HepG2 (cell line): Measurements from ENCODE around the gene C16orf78. TPM values are rescaled to one million over a fixed set of nuclear protein-coding genes. Genes with fewer than 3 reads are reported as not detected.

Experiments used
- ATAC-seq: fragments of 200-7000 bp; cut with Tn5 transposase; 3 replicates; pipeline ENCODE4 v1.9.1; 2020; ENCODE audit warnings: mild to moderate bottlenecking, moderate library complexity
- BruUV-seq: library from RNA; stranded (reverse); fragments of 400-500 nt; replicated peaks from 2 replicates; lab custom pipeline; 2021; lab: Mats Ljungman, UMichigan
- CTCF ChIA-PET: fragments of 300-600 bp; formaldehyde crosslinking; extraction: SDS; loops from one replicate; lab custom pipeline; 2021; ENCODE audit warnings: low total read pairs, inconsistent platforms, low intra/inter-chr PET ratio; lab: Yijun Ruan, JAX
- POLR2A ChIA-PET: fragments of 350-600 bp; sonication (Branson Sonifier 250); formaldehyde crosslinking; loops from one replicate; lab custom pipeline; 2020; ENCODE audit warnings: antibody characterized with exemption, inconsistent platforms; lab: Yijun Ruan, JAX
- DNase-seq: peaks from one replicate; pipeline ENCODE4 v3.0.0-alpha.2; 2015; ENCODE audit warnings: low spot score
- FAIRE-seq: peaks from 3 replicates; lab custom pipeline; 2011; peaks lifted over from hg19 to GRCh38; lab: Jason Lieb, UNC
- H2AFZ ChIP-seq: one replicate; pipeline ENCODE4 v1.6.1; 2011; ENCODE audit warnings: low read length, inconsistent platforms
- H3K27ac ChIP-seq: fragments of 300-600 bp; 3 replicates; pipeline ENCODE4 v1.8.0; 2011; ENCODE audit warnings: mixed run types, mild to moderate bottlenecking, mixed read lengths, low read length, inconsistent platforms; ENCODE audit not compliant: insufficient read depth; ENCODE audit errors: extremely low read length
- H3K27me3 ChIP-seq, 2 experiments: fragments of 200-600 bp in 1 of 2; 2 replicates in 1 of 2; 3 replicates in 1 of 2; pipeline versions ENCODE4 v1.6.0 to v1.8.0; 2011; ENCODE audit warnings: low read length in 2 of 2, mild to moderate bottlenecking in 2 of 2, moderate library complexity in 2 of 2, inconsistent platforms in 1 of 2; ENCODE audit not compliant: insufficient read depth in 2 of 2, control insufficient read depth in 1 of 2
- H3K36me3 ChIP-seq, 2 experiments: fragments of 200-600 bp in 1 of 2; replicated peaks in 1 of 2; 2 replicates in 1 of 2; 3 replicates in 1 of 2; pipeline versions ENCODE4 v1.5.1 to v1.8.0; 2011; ENCODE audit warnings: low read length in 2 of 2, inconsistent platforms in 1 of 2; ENCODE audit not compliant: insufficient read depth in 2 of 2, control insufficient read depth in 1 of 2
- H3K4me1 ChIP-seq: 2 replicates; pipeline ENCODE4 v1.5.1; 2012; ENCODE audit warnings: low read length, inconsistent platforms; ENCODE audit not compliant: insufficient read depth
- H3K4me2 ChIP-seq: 2 replicates; pipeline ENCODE4 v1.6.0; 2011; ENCODE audit warnings: low read depth, low read length, inconsistent platforms
- H3K4me3 ChIP-seq, 3 experiments: fragments of 200-600 bp in 1 of 3; sonication (generic), shearing (Covaris generic) in 1 of 3; replicated peaks in 1 of 3; 2 replicates each; pipeline ENCODE4 v1.5.1; 2011 to 2016; ENCODE audit warnings: low read length in 3 of 3, inconsistent platforms in 2 of 3, low read depth in 2 of 3, mild to moderate bottlenecking in 2 of 3, control low read depth in 1 of 3, mixed read lengths in 1 of 3; ENCODE audit not compliant: insufficient read depth in 1 of 3
- H3K79me2 ChIP-seq: one replicate; pipeline ENCODE4 v1.6.1; 2011; ENCODE audit warnings: low read length, inconsistent platforms; ENCODE audit not compliant: insufficient read depth
- H3K9ac ChIP-seq: 2 replicates; pipeline ENCODE4 v1.6.0; 2011; ENCODE audit warnings: mild to moderate bottlenecking, low read depth, low read length, inconsistent platforms; ENCODE audit not compliant: insufficient read depth
- H3K9me3 ChIP-seq: 2 replicates; pipeline ENCODE4 v1.5.1; 2012; ENCODE audit warnings: mild to moderate bottlenecking, low read length
- H4K20me1 ChIP-seq: 2 replicates; pipeline ENCODE4 v1.6.0; 2011; ENCODE audit warnings: inconsistent platforms, mild to moderate bottlenecking, low read length, moderate library complexity; ENCODE audit not compliant: insufficient read depth
- EP300 ChIP-seq, 3 experiments: sonication (generic) in 1 of 3; formaldehyde crosslinking in 1 of 3; IDR thresholded peaks; 2 replicates each; pipeline versions ENCODE4 v1.5.1 to v1.6.1; 2011 to 2020; ENCODE audit warnings: low read depth in 2 of 3, low read length in 2 of 3, borderline replicate concordance in 1 of 3, improper control_type of control experiment in 1 of 3, mild to moderate bottlenecking in 1 of 3, missing genetic modification reagents in 1 of 3, moderate library complexity in 1 of 3
- GTF3A ChIP-seq: sonication (generic); formaldehyde crosslinking; conservative IDR thresholded peaks from 2 replicates; pipeline ENCODE4 v1.4.0; 2020; ENCODE audit warnings: mild to moderate bottlenecking, missing genetic modification reagents
- HNRNPL ChIP-seq: fragments of 200-400 bp; formaldehyde crosslinking; IDR thresholded peaks from 2 replicates; pipeline ENCODE4 v1.6.1; 2017; ENCODE audit warnings: mild to moderate bottlenecking, low read depth, low read length
- MIER2 ChIP-seq: IDR thresholded peaks from 2 replicates; pipeline ENCODE4 v1.6.1; 2016; ENCODE audit warnings: missing biosample characterization, missing genetic modification reagents
- MYC ChIP-seq: sonication (generic); formaldehyde crosslinking; IDR thresholded peaks from 2 replicates; pipeline ENCODE4 v1.9.0; 2021; ENCODE audit warnings: missing genetic modification reagents, borderline replicate concordance
- MYPOP ChIP-seq: sonication (generic); formaldehyde crosslinking; IDR thresholded peaks from 2 replicates; pipeline ENCODE4 v1.8.1; 2023; ENCODE audit warnings: mild to moderate bottlenecking, moderate library complexity, missing genetic modification reagents
- POLR2A ChIP-seq, 2 experiments: IDR thresholded peaks; 2 replicates each; pipeline ENCODE4 v1.6.1; 2011; ENCODE audit warnings: low read depth in 2 of 2, low read length in 2 of 2, mild to moderate bottlenecking in 1 of 2, moderate library complexity in 1 of 2; ENCODE audit not compliant: insufficient read depth in 1 of 2
- PRPF4 ChIP-seq: fragments of 200-400 bp; formaldehyde crosslinking; IDR thresholded peaks from 2 replicates; pipeline ENCODE4 v1.6.1; 2016; ENCODE audit warnings: low read length, low read depth; ENCODE audit not compliant: poor library complexity, severe bottlenecking
- YEATS2 ChIP-seq: sonication (generic); formaldehyde crosslinking; IDR thresholded peaks from 2 replicates; pipeline ENCODE4 v1.4.0; 2020; ENCODE audit warnings: missing genetic modification reagents, borderline replicate concordance
- ZNF143 ChIP-seq: sonication (generic); formaldehyde crosslinking; IDR thresholded peaks from 2 replicates; pipeline ENCODE4 v1.4.0; 2020; ENCODE audit warnings: missing genetic modification reagents
- ZNF251 ChIP-seq: sonication (generic); formaldehyde crosslinking; IDR thresholded peaks from 2 replicates; pipeline ENCODE4 v1.9.0; 2021; ENCODE audit warnings: mild to moderate bottlenecking, missing genetic modification reagents
- ZNF451 ChIP-seq: sonication (generic); formaldehyde crosslinking; IDR thresholded peaks from 2 replicates; pipeline ENCODE4 v1.5.0; 2020; ENCODE audit warnings: mild to moderate bottlenecking, missing genetic modification reagents
- ZNF563 ChIP-seq: sonication (generic); formaldehyde crosslinking; IDR thresholded peaks from 2 replicates; pipeline ENCODE4 v1.8.0; 2022; ENCODE audit warnings: mild to moderate bottlenecking, moderate library complexity, missing genetic modification reagents
- ZNF605 ChIP-seq: sonication (generic); formaldehyde crosslinking; IDR thresholded peaks from 2 replicates; pipeline ENCODE4 v1.8.0; 2022; ENCODE audit warnings: mild to moderate bottlenecking, missing genetic modification reagents
- ZNF746 ChIP-seq: sonication (generic); formaldehyde crosslinking; IDR thresholded peaks from 2 replicates; pipeline ENCODE4 v1.8.0; 2022; ENCODE audit warnings: mild to moderate bottlenecking, missing genetic modification reagents
- WGBS: methylation state at CpG from one replicate; pipeline ENCODE4 v1.1.6; 2017; ENCODE audit warnings: low lambda C conversion rate; 5-methylcytosine and 5-hydroxymethylcytosine counted together
- in situ Hi-C: cut with HindIII; loops from 2 replicates; pipeline ENCODE4 v1.10.0; 2017; ENCODE audit warnings: low pct_unique_long_range_greater_than_20kb; ENCODE audit not compliant: extremely low pct_ligation_motif_present
- intact Hi-C: fragments of 100-400 bp; cut with micrococcal nuclease; formaldehyde crosslinking; loops from one replicate; pipeline ENCODE4 v1.10.0; 2022; ENCODE audit not compliant: unreplicated experiment
- polyA plus RNA-seq, 8 experiments: library from polyadenylated mRNA; depleted of rRNA in 3 of 8; stranded (reverse) in 7 of 8; unstranded in 1 of 8; fragments of >200 nt; fragmentation: Illumina TruSeq in 4 of 8; extraction: Trizol in 4 of 8; gene quantifications; 2 replicates each; pipeline versions ENCODE4 v1.2.1 to v1.2.3, GENCODE V29; 2011 to 2016; ENCODE audit warnings: low read depth in 4 of 8, missing spikeins in 1 of 8, mixed read lengths in 1 of 8; ENCODE audit not compliant: insufficient read depth in 1 of 8
- total RNA-seq, 5 experiments: library from RNA; depleted of rRNA; stranded (reverse); fragments of >200 nt; fragmentation: Illumina TruSeq; extraction: Trizol; gene quantifications; 2 replicates each; pipeline ENCODE4 v1.2.3, GENCODE V29; 2016; ENCODE audit warnings: low read depth in 1 of 5
- TF ChIP-seq, protein P1 (sequence below): sonication (generic); formaldehyde crosslinking; IDR thresholded peaks from 2 replicates; pipeline ENCODE4 v1.4.0; 2020; ENCODE audit warnings: missing genetic modification reagents

C16orf78 gene
- total and polyA plus RNA-seq, 2 of the 13 experiments (the other 11 are each of a cell fraction or from before 2014, with no cell fraction given), result not detected

DNA sequence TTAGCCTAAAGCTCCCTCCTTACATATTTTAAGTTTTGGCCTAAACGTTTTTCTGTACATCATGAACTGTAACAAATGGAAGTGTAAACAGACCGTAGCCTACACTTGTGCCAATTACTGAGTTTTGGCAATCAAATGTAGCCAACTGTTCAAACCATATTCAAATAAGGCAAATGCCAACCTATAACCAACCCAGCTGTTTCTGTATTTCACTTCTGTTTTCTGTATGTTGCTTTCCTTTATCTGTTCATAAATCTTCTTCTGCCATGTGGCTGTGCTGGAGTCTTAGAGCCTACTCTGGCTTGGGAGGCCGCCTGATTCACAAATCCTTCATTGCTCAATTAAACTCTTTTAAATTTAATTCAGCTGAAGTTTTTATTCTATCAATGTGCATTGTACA is 6.9 kb upstream of the C16orf78 start:
- CTCF ChIA-PET, result no interaction called here

More for the DNA sequence above, 6.9 kb upstream of the C16orf78 start:
- ATAC-seq (no peak), DNase-seq (no peak), FAIRE-seq (no peak)
- no peaks in the 10 kb centered on the region for H3K79me2 ChIP-seq
- intact Hi-C loops, result no loop called here
- H4K20me1 ChIP-seq, result no peaks in the 10 kb centered on the region
- no peak overlapping the region for H2AFZ ChIP-seq
- 26% methylated on average over 3 of the region's 3 CpGs for WGBS
- no peak overlapping the region for H3K9ac ChIP-seq
- H3K4me1 ChIP-seq, result no peaks in the 10 kb centered on the region
- H3K4me2 ChIP-seq, result no peak overlapping the region
- no peaks in the 10 kb centered on the region for H3K27me3 ChIP-seq
- BruUV-seq, result no TSS peak
- H3K9me3 ChIP-seq, result peaks cover 6% of the 10 kb centered on the region; the same call in 1 of the 2 replicates
- in situ Hi-C loops, result no loop called here
- H3K27ac ChIP-seq, result no peak overlapping the region
- TF ChIP-seq ZNF451 (CRISPR knock-in tag) (no peak), ZNF605 (no peak), GTF3A (CRISPR knock-in tag) (no peak), YEATS2 (CRISPR knock-in tag) (no peak), MYC (no peak), POLR2A (IDR thresholded peaks at IDR 0.05; ENCODE audit: insufficient read depth in 1 of 2, low read depth in 2 of 2, low read length in 2 of 2) (no peak), HNRNPL (no peak), ZNF143 (CRISPR knock-in tag) (no peak), ZNF746 (no peak), MIER2 (CRISPR knock-in tag) (no peak), PRPF4 (no peak), EP300 (IDR thresholded peaks at IDR 0.05; ENCODE audit: low read depth in 2 of 2, low read length in 2 of 2) (no peak), EP300 (CRISPR knock-in tag; IDR thresholded peaks at IDR 0.05; ENCODE audit: borderline replicate concordance) (no peak), ZNF563 (CRISPR knock-in tag) (no peak), MYPOP (CRISPR knock-in tag) (no peak), ZNF251 (CRISPR knock-in tag) (no peak)
- TF ChIP-seq, protein P1, sequence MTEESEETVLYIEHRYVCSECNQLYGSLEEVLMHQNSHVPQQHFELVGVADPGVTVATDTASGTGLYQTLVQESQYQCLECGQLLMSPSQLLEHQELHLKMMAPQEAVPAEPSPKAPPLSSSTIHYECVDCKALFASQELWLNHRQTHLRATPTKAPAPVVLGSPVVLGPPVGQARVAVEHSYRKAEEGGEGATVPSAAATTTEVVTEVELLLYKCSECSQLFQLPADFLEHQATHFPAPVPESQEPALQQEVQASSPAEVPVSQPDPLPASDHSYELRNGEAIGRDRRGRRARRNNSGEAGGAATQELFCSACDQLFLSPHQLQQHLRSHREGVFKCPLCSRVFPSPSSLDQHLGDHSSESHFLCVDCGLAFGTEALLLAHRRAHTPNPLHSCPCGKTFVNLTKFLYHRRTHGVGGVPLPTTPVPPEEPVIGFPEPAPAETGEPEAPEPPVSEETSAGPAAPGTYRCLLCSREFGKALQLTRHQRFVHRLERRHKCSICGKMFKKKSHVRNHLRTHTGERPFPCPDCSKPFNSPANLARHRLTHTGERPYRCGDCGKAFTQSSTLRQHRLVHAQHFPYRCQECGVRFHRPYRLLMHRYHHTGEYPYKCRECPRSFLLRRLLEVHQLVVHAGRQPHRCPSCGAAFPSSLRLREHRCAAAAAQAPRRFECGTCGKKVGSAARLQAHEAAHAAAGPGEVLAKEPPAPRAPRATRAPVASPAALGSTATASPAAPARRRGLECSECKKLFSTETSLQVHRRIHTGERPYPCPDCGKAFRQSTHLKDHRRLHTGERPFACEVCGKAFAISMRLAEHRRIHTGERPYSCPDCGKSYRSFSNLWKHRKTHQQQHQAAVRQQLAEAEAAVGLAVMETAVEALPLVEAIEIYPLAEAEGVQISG (CRISPR knock-in tag), result no peak
- no peak overlapping the region for H3K4me3 ChIP-seq
- H3K36me3 ChIP-seq, result no peaks in the 10 kb centered on the region
- POLR2A ChIA-PET, result no interaction called here
